ENCODE data around the gene ASTN2.
"Not testable (repeated sequence)": the region's sequence is repeated elsewhere in the genome, so short reads cannot be mapped to it uniquely, and the experiment has no call there.

Gene ASTN2

DNA sequence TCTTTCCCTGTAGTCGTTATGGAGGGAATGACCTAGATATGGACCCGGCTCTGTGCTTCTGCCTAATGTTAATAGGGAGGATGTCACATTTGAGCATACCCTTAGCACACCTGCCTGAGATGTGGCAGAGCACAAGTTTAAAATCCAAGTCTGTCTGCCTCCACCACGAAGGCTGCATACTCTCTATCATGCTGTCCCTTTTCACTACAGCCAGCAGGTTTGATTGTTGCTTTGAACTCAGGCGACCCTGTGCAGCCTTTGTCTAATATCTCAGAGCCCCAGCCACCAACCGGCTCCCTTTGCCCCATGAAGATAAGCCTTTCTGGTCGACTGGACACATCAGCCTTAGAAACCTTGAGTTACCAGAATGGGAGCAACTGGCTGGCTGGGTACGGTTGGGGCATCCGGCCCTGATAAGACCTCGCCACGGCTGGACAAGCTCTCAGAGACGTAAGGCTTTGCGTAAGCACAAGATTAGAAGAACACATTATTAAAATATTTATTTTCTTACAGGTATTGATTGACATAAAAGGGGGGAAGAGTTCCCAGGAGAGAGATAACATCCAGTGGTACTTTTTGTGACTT is 949.8 kb downstream of the ASTN2 start:
- no peak for DNase-seq

DNA sequence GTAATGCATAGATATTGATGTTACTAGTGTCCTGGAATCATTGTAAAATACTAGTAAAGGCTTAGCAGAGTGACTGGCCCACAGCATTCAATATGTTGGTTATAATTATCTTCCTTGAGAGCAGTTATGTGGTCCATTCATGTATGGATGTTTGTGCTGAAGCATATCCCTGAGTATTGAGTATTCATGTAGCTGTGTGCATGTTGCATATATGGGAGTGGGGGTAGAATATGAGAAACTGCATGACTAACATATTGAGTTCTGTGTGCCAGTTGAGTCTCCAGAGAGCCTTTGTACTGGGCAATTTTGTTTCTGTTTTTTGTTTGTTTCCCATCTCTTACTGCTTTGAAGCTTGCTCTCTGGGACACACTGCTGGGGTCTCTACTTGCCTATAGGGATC is 950.4 kb downstream of the ASTN2 start:
- DNase-seq, result no peak

DNA sequence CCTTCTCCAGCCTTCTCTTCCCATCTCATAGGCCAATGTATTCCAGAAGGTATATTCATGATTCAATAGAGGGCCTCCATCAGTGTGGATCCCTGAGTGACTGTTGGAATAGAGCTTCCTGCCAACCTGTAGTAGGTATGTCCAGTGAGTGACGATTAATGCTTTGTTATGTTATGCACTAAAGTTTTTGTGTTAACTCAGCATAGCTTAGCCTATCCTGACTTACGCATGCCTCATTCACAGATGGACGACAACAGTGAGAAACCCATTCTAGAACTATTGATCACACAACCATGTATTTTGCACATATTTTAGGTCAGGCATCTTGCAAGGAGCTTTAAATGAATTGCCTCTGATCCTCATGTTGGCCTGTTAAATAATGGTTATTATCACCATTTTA is 953.2 kb downstream of the ASTN2 start:
- no peak for DNase-seq

DNA sequence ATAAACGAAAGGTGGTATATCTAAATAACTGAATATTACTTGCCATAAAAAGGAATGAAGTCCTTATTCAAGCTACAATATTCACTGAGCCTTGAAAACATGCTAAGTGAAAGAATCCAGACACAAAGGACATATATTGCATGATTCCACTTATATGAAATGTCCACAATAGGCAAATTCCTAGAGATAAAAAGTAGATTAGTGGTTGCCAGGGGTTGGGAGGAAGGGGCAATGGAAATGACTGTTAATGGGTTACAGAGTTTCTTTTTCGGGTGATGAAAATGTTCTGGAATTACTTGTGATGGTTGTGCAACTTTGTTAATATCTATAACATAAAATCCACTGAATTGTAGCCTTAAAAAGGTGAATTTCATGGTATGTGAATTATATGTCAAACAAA is 954.8 kb downstream of the ASTN2 start:
- DNase-seq, result no peak

DNA sequence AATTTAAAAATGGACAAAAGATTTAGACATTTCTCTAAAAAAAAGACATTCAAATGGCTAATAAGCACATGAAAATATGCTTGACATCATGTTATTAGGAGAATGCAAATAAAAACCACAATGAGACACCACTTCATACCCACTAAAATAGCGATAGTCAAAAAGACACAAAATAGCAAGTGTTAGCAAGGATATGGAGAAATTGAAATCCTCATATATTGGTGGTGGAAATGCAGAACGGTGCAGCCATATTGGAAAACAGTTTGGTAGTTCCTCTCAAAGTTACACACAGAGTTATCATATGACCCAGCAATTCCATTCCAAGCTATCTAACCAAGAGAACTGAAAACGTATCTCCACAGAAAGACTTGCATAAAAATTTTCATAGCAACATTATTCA is 955.3 kb downstream of the ASTN2 start:
- no peak for DNase-seq

DNA sequence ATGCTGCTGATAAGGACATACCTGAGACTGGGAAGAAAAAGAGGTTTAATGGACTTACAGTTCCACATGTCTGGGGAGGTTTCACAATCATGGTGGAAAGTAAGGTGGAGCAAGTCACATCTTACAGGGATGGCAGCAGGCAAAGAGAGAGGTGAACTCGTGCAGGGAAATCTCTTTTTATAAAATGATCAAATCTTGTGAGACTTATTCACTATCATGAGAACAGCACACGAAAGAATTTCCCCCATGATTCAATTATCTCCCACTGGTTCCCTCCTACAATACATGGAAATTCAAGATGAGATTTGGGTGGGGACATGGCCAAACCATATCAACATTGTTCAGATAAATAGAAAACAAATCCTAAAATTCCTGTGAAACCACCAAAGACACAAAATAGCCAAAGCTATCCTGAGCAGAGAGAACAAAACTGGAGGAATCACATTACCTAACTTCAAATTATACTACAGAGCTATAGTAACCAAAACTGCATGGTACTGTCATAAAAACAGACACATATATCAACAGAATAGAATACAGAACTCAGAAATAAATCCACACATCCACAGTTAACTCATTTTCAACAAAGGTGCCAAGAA is 958.3 kb downstream of the ASTN2 start:
- DNase-seq, result no peak

DNA sequence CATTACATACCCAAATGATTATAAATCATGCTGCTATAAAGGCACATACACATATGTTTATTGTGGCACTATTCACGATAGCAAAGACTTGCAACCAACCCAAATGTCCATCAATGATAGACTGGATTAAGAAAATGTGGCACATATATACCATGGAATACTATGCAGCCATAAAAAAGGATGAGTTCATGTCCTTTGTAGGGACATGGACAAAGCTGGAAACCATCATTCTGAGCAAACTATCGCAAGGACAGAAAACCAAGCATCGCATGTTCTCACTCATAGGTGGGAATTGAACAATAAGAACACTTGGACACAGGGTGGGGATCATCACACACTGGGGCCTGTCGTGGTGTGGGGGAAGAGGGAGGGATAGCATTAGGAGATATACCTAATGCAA is 960.3 kb downstream of the ASTN2 start:
- not testable (repeated sequence) for DNase-seq

DNA sequence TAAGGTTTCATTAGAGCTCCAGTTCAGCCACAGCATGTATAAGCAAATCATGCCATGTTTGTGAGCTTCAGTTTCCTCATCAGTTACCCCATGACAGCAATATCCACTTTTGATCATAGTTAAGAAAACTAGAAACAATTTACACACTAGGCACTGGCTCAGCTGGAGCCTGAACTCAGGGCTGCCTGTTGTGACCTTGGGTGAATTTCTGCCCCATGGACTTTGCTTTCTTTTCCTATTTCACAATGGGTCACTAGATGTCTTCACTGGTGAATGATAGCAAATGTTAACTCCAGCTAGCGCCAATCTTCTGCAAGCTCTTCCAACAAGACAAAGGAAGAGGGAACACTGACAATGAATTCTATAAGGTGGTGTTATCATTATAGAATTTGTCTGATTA is 961.1 kb downstream of the ASTN2 start:
- DNase-seq, result no peak

DNA sequence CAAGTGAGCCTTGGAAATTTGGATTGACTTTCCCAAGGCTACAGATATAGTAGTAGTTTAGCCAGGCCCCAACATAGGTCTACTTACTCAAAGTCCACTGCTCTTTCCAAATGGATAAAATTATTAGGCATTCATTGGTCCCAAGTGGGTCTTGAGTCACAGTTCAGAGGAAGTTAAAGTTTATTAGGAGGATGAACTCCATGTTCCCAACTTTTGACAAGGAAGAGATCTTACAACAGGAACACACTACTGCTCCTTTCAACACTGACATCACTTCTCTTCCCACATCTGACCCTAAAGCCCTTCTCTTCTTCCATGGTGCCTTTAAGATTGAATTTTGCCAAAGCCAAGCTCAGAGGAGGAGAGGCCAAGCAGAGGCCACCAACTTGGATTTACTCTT is 962.2 kb downstream of the ASTN2 start:
- DNase-seq, result no peak

DNA sequence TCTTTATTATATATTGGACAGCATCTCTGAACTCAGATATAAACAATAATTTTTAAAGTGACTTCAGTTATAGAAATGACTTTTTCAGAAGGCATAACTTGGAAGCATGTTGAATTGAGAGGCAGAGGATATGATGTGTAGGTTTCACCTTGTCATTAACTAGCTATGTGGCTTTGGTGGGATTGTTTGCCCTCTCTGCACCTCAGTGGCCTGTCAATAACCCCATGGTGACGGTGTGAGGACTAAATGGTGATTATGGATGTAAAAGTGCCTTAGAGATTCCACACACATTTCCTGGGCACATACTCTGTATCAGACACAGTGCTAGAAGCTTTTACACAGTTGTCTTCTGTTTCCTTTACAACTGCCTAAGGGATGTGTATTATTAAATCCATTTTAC is 962.6 kb downstream of the ASTN2 start:
- DNase-seq, result no peak

DNA sequence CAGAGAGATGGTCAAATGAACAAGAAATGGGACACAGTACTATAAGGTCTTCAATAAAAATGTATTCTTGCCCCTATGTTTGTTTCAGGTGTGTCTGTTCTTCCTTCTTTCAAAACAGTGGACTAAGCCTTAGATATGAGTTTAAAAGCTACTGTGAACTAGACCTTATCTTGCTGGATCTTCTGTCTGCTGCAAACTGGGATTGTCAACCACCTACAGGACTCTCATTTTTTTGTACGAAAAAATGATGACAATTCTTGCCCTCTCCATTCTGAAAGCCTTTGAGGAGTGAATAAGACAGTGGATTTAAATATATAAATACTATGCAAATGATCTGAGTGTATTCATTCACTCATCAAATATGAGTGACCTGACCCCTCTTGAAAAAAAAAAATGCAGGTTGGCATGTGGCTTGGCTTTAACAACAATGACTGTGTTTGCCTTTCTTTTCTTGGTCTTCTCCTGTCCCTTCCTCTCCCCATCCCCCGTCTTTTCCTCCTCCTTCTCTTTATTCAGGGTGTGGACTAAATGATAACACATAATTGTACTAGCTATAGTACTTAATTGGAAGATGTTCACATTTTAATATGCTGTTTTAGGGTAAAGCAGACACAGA is 963.2 kb downstream of the ASTN2 start:
- DNase-seq, result no peak

DNA sequence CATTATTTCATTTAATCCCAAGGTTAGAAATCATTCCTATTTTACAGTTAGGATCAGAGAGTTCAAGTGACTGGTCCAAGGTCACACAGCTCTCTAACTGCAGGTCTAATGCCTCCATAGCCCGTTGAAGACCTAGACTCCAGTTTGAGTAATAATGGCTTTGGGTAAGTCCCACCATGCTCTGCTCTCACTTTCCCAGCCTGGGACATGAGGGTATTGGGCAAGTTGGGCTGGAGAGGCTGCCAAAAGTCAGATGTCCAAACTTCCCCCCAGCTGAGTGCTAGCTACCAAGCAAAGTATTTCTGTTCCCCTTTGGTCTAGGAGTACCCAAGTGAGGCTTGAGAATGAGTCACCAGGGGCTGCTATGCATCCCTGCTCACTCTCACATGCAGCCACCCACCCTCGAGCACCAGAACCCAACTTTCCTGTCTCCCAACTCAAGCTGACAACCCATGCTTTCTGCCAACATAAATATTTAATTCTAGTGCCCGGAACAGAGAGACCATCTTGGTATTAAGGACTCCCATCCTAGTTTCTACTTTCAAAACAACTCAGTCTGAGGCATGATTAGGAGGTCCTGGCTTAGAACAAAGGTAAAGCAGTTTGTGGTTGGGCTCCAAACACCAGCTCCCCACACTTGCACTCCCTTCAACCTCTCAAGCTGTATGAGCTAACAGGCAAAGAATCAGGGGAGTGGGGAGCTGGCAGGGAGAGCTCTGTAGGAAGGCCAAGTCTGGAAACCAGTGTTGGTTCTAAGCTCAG is 964.3 kb downstream of the ASTN2 start:
- no peak for DNase-seq

DNA sequence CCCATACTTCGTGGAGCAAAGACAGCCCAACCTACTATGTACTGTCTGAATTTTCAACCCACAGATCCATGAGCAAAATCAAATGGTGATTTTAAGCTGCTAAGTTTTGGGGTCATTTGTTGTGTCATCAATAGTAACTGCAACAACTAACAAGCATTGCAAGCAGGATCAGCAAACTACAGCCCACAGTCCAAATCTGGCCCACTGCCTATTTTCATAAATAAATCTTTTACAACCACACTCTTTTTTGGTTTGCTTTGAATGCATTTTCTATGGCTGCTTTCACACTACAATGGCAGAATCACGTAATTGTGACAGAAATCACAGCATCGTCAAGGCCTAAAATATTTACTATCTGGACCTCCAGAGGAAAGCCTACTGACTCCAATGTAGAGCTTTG is 964.9 kb downstream of the ASTN2 start:
- DNase-seq, result no peak

DNA sequence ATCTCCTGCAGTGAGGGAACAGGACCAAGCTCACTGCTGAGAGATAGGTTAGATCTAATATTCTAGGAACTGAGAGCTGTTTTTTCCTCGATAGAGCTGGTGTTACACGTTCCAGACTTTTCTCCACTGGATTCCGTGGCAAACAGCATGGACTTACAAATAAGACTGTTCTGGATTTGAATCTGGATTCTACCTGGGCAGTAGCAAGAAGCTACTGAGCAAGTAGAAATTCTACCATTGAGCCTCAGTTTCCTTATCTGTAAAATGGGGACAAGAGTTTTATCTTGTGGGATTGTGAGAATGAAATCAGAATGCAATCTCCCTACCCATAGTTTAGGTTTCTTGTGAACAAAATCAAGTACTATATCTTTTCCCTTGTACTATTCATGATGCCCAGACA is 966.4 kb downstream of the ASTN2 start:
- DNase-seq, result no peak

DNA sequence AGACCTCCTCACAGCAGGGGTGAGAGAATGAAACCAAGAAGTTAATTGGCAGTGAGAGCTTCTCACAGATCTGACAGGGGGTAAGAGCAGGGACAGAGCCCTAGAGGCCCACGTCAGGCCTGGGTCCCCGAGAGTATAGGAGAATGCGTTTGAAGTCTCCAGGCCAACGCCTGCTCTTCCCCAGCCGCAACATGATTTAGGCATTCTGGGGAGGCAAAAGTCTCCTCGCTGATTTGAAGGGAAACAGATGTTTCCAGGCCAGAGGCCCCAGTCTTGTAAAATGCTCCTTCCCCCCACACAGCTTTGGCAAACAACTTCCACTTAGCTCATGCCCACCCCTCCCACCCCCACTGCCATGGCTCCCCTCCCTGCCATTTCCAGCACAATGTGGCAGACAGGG is 966.9 kb downstream of the ASTN2 start:
- DNase-seq, result no peak

DNA sequence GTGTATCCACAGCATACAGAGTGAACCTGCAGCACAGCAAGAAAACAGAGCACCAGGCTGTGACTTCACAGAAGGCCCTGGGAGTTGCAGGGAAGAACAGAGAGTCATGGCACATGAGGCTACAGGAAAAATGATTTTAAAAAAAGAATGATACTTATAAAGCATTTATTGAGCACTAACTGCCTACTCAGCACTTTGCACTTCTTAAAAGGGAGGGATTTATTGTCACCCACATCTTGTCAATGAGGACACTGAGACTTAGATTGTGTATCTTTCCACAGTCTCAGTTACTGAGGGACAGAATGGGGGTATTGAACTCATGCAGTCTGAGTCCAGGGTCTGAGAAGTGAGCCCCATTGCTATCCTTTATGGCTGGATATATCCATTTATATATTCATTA is 972.3 kb downstream of the ASTN2 start:
- DNase-seq, result no peak

DNA sequence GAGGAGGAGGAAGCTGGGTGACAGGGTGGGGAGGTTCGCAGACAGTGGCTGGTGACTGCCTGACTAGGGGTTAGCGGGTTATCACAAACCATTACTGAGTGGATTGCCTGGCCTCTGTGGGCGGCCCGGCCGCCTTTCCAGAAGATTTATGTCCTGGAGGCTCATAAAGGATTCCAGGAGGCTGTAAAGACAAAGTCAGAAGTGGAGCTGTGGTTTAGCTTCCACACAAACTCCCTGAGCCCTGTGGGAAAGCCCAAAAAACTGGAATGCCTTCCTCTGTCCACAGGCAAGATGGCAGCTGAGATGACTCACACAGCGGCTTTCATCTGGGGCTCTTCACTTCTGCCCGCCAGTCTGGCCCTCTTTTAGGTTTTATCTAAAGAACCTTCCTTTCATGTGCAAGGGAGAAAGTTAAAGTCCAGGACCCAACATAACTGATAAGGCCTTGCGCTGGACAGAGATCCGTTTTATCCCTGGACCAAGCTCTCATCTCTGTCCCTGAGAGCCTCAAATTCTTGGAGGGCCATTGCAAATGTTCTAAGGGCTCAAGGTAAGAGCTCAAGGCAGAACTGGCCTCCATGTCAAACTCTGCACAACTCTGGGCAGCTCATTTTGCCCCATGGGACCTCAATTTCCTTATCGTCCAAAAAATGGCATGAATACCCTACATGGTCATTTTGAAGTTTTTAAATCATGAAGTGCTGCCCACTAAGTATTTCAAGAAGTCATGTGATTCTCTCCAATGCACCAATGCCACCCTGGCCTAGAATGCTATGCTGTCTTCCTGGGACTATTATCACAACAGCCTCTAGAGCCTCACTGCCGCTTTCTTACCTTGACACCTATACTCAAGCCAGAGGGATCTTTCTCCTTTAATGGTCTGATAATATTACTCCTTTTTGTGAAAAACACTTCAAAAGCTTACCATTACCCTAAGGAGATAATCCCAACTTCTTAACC is 977.2 kb downstream of the ASTN2 start:
- DNase-seq, result no peak

DNA sequence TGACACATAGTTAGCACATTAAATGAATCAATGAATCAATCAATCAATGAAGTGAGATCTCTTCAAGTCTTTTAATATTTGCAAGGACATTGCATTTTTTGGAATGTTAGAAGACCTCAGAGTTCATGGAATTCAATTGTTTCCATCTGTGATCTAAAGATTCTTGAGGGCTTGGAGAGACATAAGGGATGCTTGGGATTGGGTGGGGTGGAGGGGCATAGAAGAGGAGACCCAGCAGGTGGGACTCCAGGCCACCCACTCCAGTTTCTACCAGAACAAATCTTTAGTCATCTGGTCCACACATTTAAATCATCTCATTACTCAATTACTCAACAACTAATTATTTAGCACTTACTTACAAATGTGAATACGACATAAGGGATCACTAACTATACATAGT is 978.7 kb downstream of the ASTN2 start:
- DNase-seq, result no peak

DNA sequence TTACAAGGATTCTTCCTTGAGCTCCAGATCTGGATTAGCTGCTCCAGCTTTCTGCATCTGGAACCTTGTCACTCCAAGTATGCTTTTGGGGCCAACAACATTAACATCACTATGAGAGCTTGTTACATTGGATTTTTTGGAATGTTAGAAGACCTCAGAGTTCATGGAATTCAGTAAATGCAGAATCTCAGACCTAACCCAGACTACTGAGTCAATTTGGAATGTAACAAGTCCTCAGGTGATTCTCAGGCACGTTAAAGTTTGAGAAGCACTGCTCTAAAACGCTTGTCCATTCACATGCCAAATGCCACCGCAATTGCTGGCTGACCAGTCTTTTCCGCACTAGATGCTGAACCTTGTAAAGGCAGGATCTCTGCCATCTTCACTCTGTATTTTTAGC is 979.2 kb downstream of the ASTN2 start:
- DNase-seq, result no peak

DNA sequence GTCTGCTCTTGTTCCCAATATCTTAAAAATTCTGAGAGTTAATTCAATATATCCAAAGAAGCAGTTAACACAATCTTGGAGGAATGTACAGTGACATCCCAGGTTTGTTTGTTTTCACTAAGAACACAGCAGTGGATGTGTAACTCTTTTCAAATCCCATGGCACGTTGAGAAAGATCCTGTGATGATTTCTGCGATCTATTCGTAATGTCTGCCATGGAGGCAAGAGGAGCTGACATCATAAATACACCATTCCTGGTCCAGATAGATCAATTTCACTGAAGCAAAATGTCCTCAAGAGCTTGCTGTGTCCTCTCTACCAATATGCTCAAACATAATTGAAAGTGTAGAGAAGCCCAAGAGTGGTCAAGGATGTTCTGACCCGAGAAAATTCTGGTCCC is 980.5 kb downstream of the ASTN2 start:
- no peak for DNase-seq

DNA sequence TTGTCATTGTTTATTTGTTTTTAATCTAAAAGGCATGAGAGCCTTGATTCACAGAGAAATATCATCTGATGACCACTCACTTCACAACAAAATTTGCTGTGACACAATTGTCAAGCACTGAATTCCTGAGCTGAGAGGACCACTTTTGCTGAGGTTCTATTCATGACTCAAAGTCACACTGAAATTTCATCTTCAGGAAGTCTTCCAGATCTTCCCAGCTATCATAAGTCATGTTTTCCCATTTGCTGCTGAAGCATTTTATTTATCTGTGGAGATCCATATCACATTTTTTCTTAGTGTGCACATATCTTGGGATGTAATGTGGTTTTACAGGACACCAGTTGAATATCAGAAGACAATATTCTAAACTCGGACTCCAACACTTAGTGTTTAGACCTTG is 982.8 kb downstream of the ASTN2 start:
- DNase-seq, result no peak

DNA sequence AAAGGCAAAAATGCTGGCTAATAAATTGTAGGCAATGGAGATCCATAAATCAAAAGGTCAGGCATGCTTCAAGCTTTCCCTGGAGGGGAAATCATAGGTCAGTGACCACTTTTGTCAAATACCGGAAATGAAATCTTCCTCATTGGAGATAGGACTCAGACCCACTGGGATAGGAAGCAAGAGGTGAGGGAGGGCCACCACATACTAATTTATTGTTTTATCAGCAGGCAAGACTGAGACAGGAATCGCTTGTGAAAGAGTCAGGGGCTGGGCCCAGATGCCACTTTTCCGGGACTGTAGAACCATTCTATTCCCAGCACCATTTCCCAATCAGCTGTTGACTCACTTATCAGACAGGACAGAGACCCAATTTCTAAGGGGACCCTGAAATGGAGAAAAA is 984.0 kb downstream of the ASTN2 start:
- no peak for DNase-seq

DNA sequence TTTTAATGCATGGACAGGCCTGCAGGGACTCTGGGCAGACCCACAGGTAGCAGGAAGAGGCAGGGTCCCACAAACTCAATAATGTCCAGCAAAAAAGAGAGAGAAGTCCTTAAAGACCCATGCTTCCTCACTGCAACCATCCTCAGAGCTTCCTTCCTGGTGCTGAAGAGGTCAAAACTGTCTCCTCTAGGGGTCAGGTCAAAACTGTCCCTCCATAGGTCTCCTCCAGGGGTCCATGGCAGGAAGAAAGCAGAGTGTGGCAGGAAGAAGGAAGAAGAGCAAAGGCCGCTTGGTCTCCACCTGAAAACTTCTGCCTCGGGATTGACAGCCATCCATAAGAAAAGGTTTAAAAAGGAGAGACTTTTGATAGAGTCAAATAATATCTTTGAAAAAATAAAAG is 989.6 kb downstream of the ASTN2 start:
- DNase-seq, result no peak

All from stimulated activated CD4-positive, alpha-beta T cell treated with anti-CD3 and anti-CD28 coated beads, Interleukin-4, amount 100 ng/mL, for 4 hours (primary cell).